SK-N-SH (cell line): Measurements from ENCODE around the gene HAUS3.

Experiments used
- CHD2 ChIP-seq: fragments of 150-350 bp; IDR thresholded peaks from 2 replicates; pipeline ENCODE4 v1.6.1; 2018; ENCODE audit warnings: low read length; ENCODE audit not compliant: partially characterized antibody
- FOSL2 ChIP-seq: IDR thresholded peaks from 2 replicates; pipeline ENCODE4 v1.4.0; 2012; ENCODE audit warnings: low read depth, mild to moderate bottlenecking, moderate library complexity, borderline replicate concordance
- GABPA ChIP-seq: IDR thresholded peaks from 2 replicates; pipeline ENCODE4 v1.4.0; 2012; ENCODE audit warnings: low read depth, mild to moderate bottlenecking
- MAX ChIP-seq: IDR thresholded peaks from 2 replicates; pipeline ENCODE4 v1.4.0; 2012; ENCODE audit warnings: low read depth
- REST ChIP-seq: IDR thresholded peaks from 2 replicates; pipeline ENCODE4 v1.6.1; 2012; ENCODE audit warnings: mild to moderate bottlenecking, low read depth, low read length, moderate library complexity
- SMC3 ChIP-seq: IDR thresholded peaks from 2 replicates; pipeline ENCODE4 v1.6.1; 2012; ENCODE audit warnings: low read depth, low read length, improper control_type of control experiment

GRCh38 chr4:2273657-2274319, 31.9 kb upstream of the HAUS3 start:
- TF ChIP-seq SMC3 (no peak), REST (no peak), GABPA (no peak), CHD2 (no peak), MAX (no peak), FOSL2 (no peak)
